Measurements from ENCODE around the gene LRRC8C.

DNA sequence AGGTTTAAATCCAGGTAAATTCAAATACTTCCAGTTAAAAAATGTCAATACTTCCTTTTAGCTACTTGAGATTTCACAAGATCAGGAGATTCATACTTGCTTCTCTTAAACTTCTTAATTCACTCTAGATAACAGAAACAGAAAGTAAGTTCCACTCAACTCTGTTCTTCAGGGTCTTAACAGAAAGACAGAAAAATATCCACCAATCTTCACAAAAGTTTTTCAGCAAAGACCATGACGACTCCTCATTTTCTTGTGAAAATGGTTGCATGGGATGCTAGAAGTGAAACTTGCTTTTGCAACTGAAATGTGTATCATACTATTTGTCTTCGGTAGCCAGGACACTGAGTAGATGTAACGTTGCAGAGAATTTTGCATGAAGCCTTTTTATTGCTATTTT, 12.3 kb upstream of the LRRC8C start:
- TF ChIP-seq, protein P1, sequence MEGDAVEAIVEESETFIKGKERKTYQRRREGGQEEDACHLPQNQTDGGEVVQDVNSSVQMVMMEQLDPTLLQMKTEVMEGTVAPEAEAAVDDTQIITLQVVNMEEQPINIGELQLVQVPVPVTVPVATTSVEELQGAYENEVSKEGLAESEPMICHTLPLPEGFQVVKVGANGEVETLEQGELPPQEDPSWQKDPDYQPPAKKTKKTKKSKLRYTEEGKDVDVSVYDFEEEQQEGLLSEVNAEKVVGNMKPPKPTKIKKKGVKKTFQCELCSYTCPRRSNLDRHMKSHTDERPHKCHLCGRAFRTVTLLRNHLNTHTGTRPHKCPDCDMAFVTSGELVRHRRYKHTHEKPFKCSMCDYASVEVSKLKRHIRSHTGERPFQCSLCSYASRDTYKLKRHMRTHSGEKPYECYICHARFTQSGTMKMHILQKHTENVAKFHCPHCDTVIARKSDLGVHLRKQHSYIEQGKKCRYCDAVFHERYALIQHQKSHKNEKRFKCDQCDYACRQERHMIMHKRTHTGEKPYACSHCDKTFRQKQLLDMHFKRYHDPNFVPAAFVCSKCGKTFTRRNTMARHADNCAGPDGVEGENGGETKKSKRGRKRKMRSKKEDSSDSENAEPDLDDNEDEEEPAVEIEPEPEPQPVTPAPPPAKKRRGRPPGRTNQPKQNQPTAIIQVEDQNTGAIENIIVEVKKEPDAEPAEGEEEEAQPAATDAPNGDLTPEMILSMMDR (IDR thresholded peaks at IDR 0.05; ENCODE audit: low read length) = no peak
- TF ChIP-seq EZH2 (IDR thresholded peaks at IDR 0.05; ENCODE audit: borderline replicate concordance, low read length) = no peak

Data from OCI-LY1 (cell line).